Fibroblast of villous mesenchyme (primary cell): ENCODE data around the gene HACD3. TPM values are rescaled to one million over a fixed set of nuclear protein-coding genes. Genes with fewer than 3 reads are reported as not detected.
A peak's percentile ranks its signal among the peaks of the same experiment; 100 is the strongest.

Source experiments
- DNase-seq: peaks from one replicate; pipeline ENCODE4 v3.0.0-alpha.2; 2010; ENCODE audit warnings: low read depth
- H3K4me3 ChIP-seq: 2 replicates; pipeline ENCODE4 v1.5.1; 2011; ENCODE audit warnings: low read depth, mild to moderate bottlenecking, low read length
- total RNA-seq: library from RNA; depleted of rRNA; stranded (reverse); fragments of >200 nt; gene quantifications from 2 replicates; pipeline ENCODE4 v1.2.3, GENCODE V29; 2012
- TF ChIP-seq, protein P1 (sequence below): IDR thresholded peaks from 2 replicates; pipeline ENCODE4 v1.5.1; 2012; ENCODE audit warnings: low read depth, mild to moderate bottlenecking, low read length; ENCODE audit not compliant: insufficient read depth

The HACD3 gene
- total RNA-seq, 1 donor: 92.0 TPM

DNA sequence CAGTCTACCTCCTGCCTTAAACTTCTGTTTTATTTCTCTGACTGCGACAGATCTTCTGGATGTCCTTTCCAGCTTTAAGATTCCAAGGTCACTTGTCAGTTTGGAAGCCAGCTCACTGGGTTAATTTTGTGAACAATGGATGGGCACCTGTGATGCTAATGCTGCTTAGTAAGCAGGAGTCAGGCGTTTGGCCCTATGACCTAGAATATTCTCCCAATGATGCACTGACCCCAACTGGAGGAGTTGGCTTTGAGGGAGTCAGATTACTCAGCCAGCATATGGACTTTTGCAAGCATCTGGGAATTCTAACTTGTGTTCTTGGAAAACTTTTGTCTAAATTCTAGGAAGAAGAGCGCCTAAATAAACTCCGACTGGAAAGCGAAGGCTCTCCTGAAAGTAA lies 28.1 kb downstream of the HACD3 start:
- DNase-seq: peak; percentile 82
- TF ChIP-seq, protein P1, sequence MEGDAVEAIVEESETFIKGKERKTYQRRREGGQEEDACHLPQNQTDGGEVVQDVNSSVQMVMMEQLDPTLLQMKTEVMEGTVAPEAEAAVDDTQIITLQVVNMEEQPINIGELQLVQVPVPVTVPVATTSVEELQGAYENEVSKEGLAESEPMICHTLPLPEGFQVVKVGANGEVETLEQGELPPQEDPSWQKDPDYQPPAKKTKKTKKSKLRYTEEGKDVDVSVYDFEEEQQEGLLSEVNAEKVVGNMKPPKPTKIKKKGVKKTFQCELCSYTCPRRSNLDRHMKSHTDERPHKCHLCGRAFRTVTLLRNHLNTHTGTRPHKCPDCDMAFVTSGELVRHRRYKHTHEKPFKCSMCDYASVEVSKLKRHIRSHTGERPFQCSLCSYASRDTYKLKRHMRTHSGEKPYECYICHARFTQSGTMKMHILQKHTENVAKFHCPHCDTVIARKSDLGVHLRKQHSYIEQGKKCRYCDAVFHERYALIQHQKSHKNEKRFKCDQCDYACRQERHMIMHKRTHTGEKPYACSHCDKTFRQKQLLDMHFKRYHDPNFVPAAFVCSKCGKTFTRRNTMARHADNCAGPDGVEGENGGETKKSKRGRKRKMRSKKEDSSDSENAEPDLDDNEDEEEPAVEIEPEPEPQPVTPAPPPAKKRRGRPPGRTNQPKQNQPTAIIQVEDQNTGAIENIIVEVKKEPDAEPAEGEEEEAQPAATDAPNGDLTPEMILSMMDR: no peak
- H3K4me3 ChIP-seq: no peak overlapping the region

DNA sequence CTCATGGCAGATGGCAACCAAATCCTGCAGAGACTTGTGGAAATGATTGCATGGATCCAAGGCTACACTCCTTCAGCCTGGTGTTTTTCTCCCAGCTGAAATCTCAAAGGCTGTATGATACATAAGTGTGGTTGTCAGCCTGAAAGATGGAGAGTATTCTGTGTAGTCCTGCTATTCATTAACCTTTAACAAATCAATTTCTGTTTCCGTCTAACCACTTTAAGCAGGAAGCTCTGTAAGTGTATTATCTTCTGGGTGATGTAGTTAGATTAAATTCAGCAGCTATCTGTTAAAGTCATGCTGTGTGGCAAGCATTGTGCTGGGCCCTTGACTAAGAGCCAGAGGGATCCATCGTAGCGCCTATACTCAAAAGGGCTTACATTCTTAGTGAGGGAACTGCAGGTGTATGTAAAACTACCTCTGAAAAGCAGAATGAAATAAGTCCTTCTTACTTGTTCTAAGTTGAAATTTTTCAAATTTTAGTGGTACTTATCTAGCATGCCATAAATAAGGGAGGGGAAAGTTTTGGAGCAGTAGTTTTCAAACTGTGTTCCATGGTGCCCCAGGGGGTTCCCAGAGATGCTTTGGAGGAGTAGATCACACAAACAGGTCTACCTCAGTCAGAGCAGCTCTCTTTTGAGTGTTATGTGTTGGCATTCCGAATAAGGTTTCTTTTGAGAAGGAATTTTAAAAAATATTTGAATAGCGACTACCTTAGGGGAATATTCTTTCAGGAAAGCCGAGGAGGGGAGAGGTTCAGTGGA lies 28.9 kb downstream of the HACD3 start:
- no peak for DNase-seq
- no peak overlapping the region for H3K4me3 ChIP-seq
- TF ChIP-seq, protein P1: no peak

DNA sequence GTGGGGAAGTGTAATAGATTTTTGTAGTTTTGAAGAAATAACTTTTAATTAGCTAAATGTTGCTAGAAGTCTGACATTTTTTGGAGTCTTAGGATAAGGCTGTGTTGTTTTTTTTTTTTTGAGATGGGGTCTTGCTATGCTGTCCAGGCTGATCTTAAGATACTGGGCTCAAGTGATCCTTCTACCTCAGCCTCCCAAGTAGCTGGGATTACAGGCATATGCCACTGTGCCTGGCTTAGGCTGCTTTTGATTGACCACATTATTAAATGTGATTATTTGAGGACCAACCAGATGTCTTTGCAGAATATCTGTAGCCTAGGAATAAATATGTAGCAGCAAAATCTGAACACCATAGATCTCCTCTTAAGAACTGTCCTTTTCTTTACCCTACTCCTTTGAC lies 29.7 kb downstream of the HACD3 start:
- no peak overlapping the region for H3K4me3 ChIP-seq
- TF ChIP-seq, protein P1: no peak
- no peak for DNase-seq

DNA sequence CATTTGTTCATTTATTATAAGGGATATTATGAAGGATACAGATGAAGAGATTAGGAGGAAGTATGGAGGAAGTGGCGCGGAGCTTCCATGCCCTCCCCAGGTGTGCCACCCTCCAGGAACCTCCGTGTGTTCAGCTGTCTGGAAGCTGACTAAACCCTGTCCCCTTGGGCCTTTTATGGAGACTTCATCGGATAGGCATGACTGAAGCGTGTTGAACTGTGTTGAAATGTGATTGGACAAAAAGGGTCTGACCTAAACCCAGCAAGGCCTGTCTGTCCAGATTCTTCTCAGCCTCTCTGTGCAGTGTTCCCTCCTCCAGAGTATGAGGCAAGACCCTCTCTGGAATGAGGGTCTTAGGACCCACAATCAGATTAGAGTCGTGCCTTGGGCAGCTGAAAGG lies 31.7 kb downstream of the HACD3 start:
- no peak for DNase-seq
- TF ChIP-seq, protein P1: no peak
- H3K4me3 ChIP-seq: no peak overlapping the region

DNA sequence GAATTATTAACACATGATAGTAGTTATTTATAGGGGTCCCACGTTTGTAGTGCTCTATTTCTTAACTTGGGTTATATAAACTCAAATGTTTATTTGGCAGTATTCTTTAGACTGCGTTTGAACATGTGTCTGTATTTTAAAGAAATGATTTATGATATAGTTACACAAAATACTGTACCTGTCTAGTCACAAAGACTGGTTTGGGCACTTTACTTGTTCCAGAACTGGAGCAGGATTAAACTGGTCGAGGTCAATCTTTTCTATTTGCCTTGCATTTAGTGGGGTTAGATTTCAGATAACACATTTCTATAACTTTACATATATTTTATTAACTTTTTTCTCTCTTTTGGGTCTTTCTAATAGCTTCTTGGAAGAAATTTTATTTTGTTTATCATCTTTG lies 39.5 kb downstream of the HACD3 start:
- TF ChIP-seq, protein P1: no peak
- no peak overlapping the region for H3K4me3 ChIP-seq
- no peak for DNase-seq

DNA sequence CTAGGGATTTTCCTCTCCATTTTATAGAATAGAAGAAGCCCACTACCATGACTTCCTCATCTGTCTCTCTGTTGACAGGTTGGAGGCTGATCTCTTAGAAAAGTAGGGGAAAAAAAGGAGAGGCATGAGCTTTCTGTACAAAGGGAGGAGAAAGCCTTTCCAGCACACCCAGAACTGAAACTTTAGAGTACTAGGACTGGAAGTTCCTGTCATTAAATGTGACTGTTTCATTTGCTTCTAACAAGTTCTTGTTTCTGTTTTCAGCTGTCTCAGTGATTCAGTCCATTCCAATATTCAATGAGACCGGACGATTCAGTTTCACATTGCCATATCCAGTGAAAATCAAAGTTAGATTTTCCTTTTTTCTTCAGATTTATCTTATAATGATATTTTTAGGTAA lies 41.7 kb downstream of the HACD3 start:
- no peak for DNase-seq

More for the DNA sequence above, 41.7 kb downstream of the HACD3 start:
- no peak overlapping the region for H3K4me3 ChIP-seq
- TF ChIP-seq, protein P1: no peak
